Measurements from ENCODE around the gene PALM. TPM values are rescaled to one million over a fixed set of nuclear protein-coding genes. Genes with fewer than 3 reads are reported as not detected.

The PALM gene
- polyA plus RNA-seq, 1 donor from 2014 or later: 74.8 TPM

GRCh38 chr19:754530-754929 is 45.8 kb downstream of the PALM start:
- Histone ChIP-seq H3K4me3 (ENCODE audit: low read length) (no peak overlapping the region), H3K27ac (ENCODE audit: low read length) (no peak overlapping the region), H3F3A (ENCODE audit: insufficient read depth, low read length, poor library complexity, severe bottlenecking) (no peaks in the 10 kb centered on the region), H3K9me2 (ENCODE audit: insufficient read depth, low read length) (no peaks in the 10 kb centered on the region), H2AFZ (ENCODE audit: low read depth, low read length) (no peak overlapping the region), H3K9ac (ENCODE audit: low read length) (no peak overlapping the region), H3K79me2 (replicated peaks; ENCODE audit: insufficient read depth, low read length) (no peaks in the 10 kb centered on the region), H4K20me1 (ENCODE audit: insufficient read depth) (no peaks in the 10 kb centered on the region), H3K4me2 (ENCODE audit: low read length) (no peak overlapping the region), H3K36me3 (ENCODE audit: insufficient read depth, low read length) (no peaks in the 10 kb centered on the region), H3K9me3 (ENCODE audit: low read length) (no peaks in the 10 kb centered on the region), H3K27me3 (ENCODE audit: insufficient read depth, low read depth, low read length) (no peaks in the 10 kb centered on the region)
- TF ChIP-seq RAD21 (conservative IDR thresholded peaks at IDR 0.05) (no peak), POLR2AphosphoS5 (IDR thresholded peaks at IDR 0.05) (no peak), TAF1 (IDR thresholded peaks at IDR 0.05; ENCODE audit: low read depth) (no peak), CTCF (IDR thresholded peaks at IDR 0.05; ENCODE audit: poor library complexity, severe bottlenecking) (no peak), EZH2 (IDR thresholded peaks at IDR 0.05; ENCODE audit: borderline replicate concordance, insufficient read depth, low read length, poor library complexity, severe bottlenecking) (no peak), MXI1 (conservative IDR thresholded peaks at IDR 0.05; ENCODE audit: poor library complexity, severe bottlenecking) (no peak), EP300 (conservative IDR thresholded peaks at IDR 0.05; ENCODE audit: poor library complexity, severe bottlenecking) (no peak), SMC3 (conservative IDR thresholded peaks at IDR 0.05; ENCODE audit: poor library complexity) (no peak)
- TF ChIP-seq, protein P1, sequence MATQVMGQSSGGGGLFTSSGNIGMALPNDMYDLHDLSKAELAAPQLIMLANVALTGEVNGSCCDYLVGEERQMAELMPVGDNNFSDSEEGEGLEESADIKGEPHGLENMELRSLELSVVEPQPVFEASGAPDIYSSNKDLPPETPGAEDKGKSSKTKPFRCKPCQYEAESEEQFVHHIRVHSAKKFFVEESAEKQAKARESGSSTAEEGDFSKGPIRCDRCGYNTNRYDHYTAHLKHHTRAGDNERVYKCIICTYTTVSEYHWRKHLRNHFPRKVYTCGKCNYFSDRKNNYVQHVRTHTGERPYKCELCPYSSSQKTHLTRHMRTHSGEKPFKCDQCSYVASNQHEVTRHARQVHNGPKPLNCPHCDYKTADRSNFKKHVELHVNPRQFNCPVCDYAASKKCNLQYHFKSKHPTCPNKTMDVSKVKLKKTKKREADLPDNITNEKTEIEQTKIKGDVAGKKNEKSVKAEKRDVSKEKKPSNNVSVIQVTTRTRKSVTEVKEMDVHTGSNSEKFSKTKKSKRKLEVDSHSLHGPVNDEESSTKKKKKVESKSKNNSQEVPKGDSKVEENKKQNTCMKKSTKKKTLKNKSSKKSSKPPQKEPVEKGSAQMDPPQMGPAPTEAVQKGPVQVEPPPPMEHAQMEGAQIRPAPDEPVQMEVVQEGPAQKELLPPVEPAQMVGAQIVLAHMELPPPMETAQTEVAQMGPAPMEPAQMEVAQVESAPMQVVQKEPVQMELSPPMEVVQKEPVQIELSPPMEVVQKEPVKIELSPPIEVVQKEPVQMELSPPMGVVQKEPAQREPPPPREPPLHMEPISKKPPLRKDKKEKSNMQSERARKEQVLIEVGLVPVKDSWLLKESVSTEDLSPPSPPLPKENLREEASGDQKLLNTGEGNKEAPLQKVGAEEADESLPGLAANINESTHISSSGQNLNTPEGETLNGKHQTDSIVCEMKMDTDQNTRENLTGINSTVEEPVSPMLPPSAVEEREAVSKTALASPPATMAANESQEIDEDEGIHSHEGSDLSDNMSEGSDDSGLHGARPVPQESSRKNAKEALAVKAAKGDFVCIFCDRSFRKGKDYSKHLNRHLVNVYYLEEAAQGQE (IDR thresholded peaks at IDR 0.05; ENCODE audit: borderline replicate concordance): no peak

GRCh38 chr19:755063-755462 is 46.3 kb downstream of the PALM start:
- no peak overlapping the region for H3K4me2 ChIP-seq (ENCODE audit: low read length)
- TF ChIP-seq EP300 (conservative IDR thresholded peaks at IDR 0.05; ENCODE audit: poor library complexity, severe bottlenecking) (no peak), EZH2 (IDR thresholded peaks at IDR 0.05; ENCODE audit: borderline replicate concordance, insufficient read depth, low read length, poor library complexity, severe bottlenecking) (no peak), RAD21 (conservative IDR thresholded peaks at IDR 0.05) (no peak), POLR2AphosphoS5 (IDR thresholded peaks at IDR 0.05) (no peak), CTCF (IDR thresholded peaks at IDR 0.05; ENCODE audit: poor library complexity, severe bottlenecking) (no peak), TAF1 (IDR thresholded peaks at IDR 0.05; ENCODE audit: low read depth) (no peak), MXI1 (conservative IDR thresholded peaks at IDR 0.05; ENCODE audit: poor library complexity, severe bottlenecking) (no peak), SMC3 (conservative IDR thresholded peaks at IDR 0.05; ENCODE audit: poor library complexity) (no peak)
- TF ChIP-seq, protein P1 (IDR thresholded peaks at IDR 0.05; ENCODE audit: borderline replicate concordance): no peak
- no peak overlapping the region for H2AFZ ChIP-seq (ENCODE audit: low read depth, low read length)
- H3K27ac ChIP-seq (ENCODE audit: low read length): no peak overlapping the region
- no peaks in the 10 kb centered on the region for H3K9me3 ChIP-seq (ENCODE audit: low read length)
- H4K20me1 ChIP-seq (ENCODE audit: insufficient read depth): no peaks in the 10 kb centered on the region
- no peaks in the 10 kb centered on the region for H3F3A ChIP-seq (ENCODE audit: insufficient read depth, low read length, poor library complexity, severe bottlenecking)
- no peaks in the 10 kb centered on the region for H3K27me3 ChIP-seq (ENCODE audit: insufficient read depth, low read depth, low read length)
- H3K9me2 ChIP-seq (ENCODE audit: insufficient read depth, low read length): no peaks in the 10 kb centered on the region
- H3K9ac ChIP-seq (ENCODE audit: low read length): no peak overlapping the region
- H3K36me3 ChIP-seq (ENCODE audit: insufficient read depth, low read length): no peaks in the 10 kb centered on the region
- H3K4me3 ChIP-seq (ENCODE audit: low read length): no peak overlapping the region
- H3K79me2 ChIP-seq (replicated peaks; ENCODE audit: insufficient read depth, low read length): no peaks in the 10 kb centered on the region
